IgD-negative memory B cell (primary cell): ENCODE results near the gene PLA2G2C. TPM values are rescaled to one million over a fixed set of nuclear protein-coding genes. Genes with fewer than 3 reads are reported as not detected.
A peak's percentile ranks its signal among the peaks of the same experiment; 100 is the strongest.

ENCODE experiments used
- H3K27ac Mint-ChIP-seq, 3 donors: one replicate each; pipeline ENCODE4 v1.8.0; 2020 to 2022; ENCODE audit warnings: mild to moderate bottlenecking in 3 of 3, mixed read lengths in 3 of 3, moderate library complexity in 1 of 3
- H3K27me3 Mint-ChIP-seq: one replicate; pipeline ENCODE4 v1.8.0; 2021; ENCODE audit warnings: mixed read lengths
- H3K36me3 Mint-ChIP-seq: one replicate; pipeline ENCODE4 v1.8.0; 2020; ENCODE audit warnings: mild to moderate bottlenecking, mixed read lengths
- H3K4me1 Mint-ChIP-seq, 3 donors: one replicate each; pipeline ENCODE4 v1.8.0; 2020 to 2022; ENCODE audit warnings: mixed read lengths in 3 of 3, mild to moderate bottlenecking in 1 of 3
- H3K4me3 Mint-ChIP-seq, 4 donors: one replicate each; pipeline ENCODE4 v1.8.0; 2020 to 2022; ENCODE audit warnings: mild to moderate bottlenecking in 4 of 4, mixed read lengths in 4 of 4, moderate library complexity in 3 of 4
- H3K9me3 Mint-ChIP-seq, 3 donors: one replicate each; pipeline ENCODE4 v1.8.0; 2020 to 2021; ENCODE audit warnings: mixed read lengths in 3 of 3, mild to moderate bottlenecking in 1 of 3
- polyA plus RNA-seq: library from polyadenylated mRNA; unstranded; fragments of 300-500 nt; fragmentation: Illumina TruSeq; gene quantifications from one replicate; pipeline ENCODE4 v1.2.3, GENCODE V29; 2021

PLA2G2C gene
- polyA plus RNA-seq, 1 donor from 2014 or later: not detected

- Mint-ChIP-seq H3K27ac (peak overlapping the region in 1 of 3 donors; percentile 31), H3K4me3 (no peak overlapping the region), H3K27me3 (peaks cover 33% of the 10 kb centered on the region), H3K36me3 (peaks cover 2% of the 10 kb centered on the region), H3K9me3 (peaks cover 0 to 2% (median 0%) of the 10 kb centered on the region in 3 donors), H3K4me1 (peaks cover 13 to 18% (median 16%) of the 10 kb centered on the region in 3 donors)
These were observed 3.3 kb downstream of the PLA2G2C start for GRCh38 chr1:20183035-20183434.

GRCh38 chr1:20182415-20182814, 3.9 kb downstream of the PLA2G2C start:
- Mint-ChIP-seq H3K9me3 (peaks cover 0 to 2% (median 0%) of the 10 kb centered on the region in 3 donors), H3K4me3 (no peak overlapping the region), H3K27me3 (peaks cover 35% of the 10 kb centered on the region), H3K27ac (no peak overlapping the region), H3K4me1 (peaks cover 12 to 18% (median 16%) of the 10 kb centered on the region in 3 donors), H3K36me3 (peaks cover 2% of the 10 kb centered on the region)

GRCh38 chr1:20180844-20181207, 5.5 kb downstream of the PLA2G2C start:
- no peak overlapping the region for H3K4me3 Mint-ChIP-seq
- H3K9me3 Mint-ChIP-seq: peaks cover 0 to 2% (median 0%) of the 10 kb centered on the region in 3 donors
- peaks cover 27% of the 10 kb centered on the region for H3K27me3 Mint-ChIP-seq
- peaks cover 6 to 14% (median 6%) of the 10 kb centered on the region in 3 donors for H3K4me1 Mint-ChIP-seq
- peaks cover 2% of the 10 kb centered on the region for H3K36me3 Mint-ChIP-seq
- H3K27ac Mint-ChIP-seq: no peak overlapping the region

- H3K9me3 Mint-ChIP-seq: peaks cover 0 to 2% (median 0%) of the 10 kb centered on the region in 3 donors
- H3K4me1 Mint-ChIP-seq: peaks cover 4 to 13% (median 4%) of the 10 kb centered on the region in 3 donors
- no peak overlapping the region for H3K27ac Mint-ChIP-seq
- H3K4me3 Mint-ChIP-seq: no peak overlapping the region
- peaks cover 2% of the 10 kb centered on the region for H3K36me3 Mint-ChIP-seq
- H3K27me3 Mint-ChIP-seq: peaks cover 24% of the 10 kb centered on the region
These were observed 6.0 kb downstream of the PLA2G2C start for GRCh38 chr1:20180129-20180843.

GRCh38 chr1:20179371-20180128, 6.8 kb downstream of the PLA2G2C start:
- Mint-ChIP-seq H3K4me3 (peak overlapping the region in 1 of 4 donors; percentile 52), H3K27ac (peak overlapping the region in 1 of 3 donors; percentile 77), H3K27me3 (peaks cover 20% of the 10 kb centered on the region), H3K9me3 (peaks cover 0 to 2% (median 0%) of the 10 kb centered on the region in 3 donors), H3K4me1 (peaks cover 0 to 10% (median 0%) of the 10 kb centered on the region in 3 donors), H3K36me3 (peaks cover 4% of the 10 kb centered on the region)

- H3K4me3 Mint-ChIP-seq: peak overlapping the region in 1 of 4 donors; percentile 52
- H3K36me3 Mint-ChIP-seq: peaks cover 4% of the 10 kb centered on the region
- peaks cover 12% of the 10 kb centered on the region for H3K27me3 Mint-ChIP-seq
- H3K27ac Mint-ChIP-seq: peak overlapping the region in 1 of 3 donors; percentile 77
- H3K9me3 Mint-ChIP-seq: peaks cover 0 to 2% (median 0%) of the 10 kb centered on the region in 3 donors
- H3K4me1 Mint-ChIP-seq: peaks cover 0 to 8% (median 0%) of the 10 kb centered on the region in 3 donors
These were observed 7.5 kb downstream of the PLA2G2C start for GRCh38 chr1:20178634-20179370.

- no peak overlapping the region for H3K27ac Mint-ChIP-seq
- H3K36me3 Mint-ChIP-seq: peaks cover 4% of the 10 kb centered on the region
- peaks cover 4 to 15% (median 10%) of the 10 kb centered on the region in 3 donors for H3K4me1 Mint-ChIP-seq
- H3K27me3 Mint-ChIP-seq: peaks cover 6% of the 10 kb centered on the region
- peaks cover 0 to 2% (median 0%) of the 10 kb centered on the region in 3 donors for H3K9me3 Mint-ChIP-seq
- no peak overlapping the region for H3K4me3 Mint-ChIP-seq
These were observed 11.2 kb downstream of the PLA2G2C start for GRCh38 chr1:20174937-20175666.

- peaks cover 3% of the 10 kb centered on the region for H3K27me3 Mint-ChIP-seq
- H3K4me1 Mint-ChIP-seq: peaks cover 4 to 14% (median 8%) of the 10 kb centered on the region in 3 donors
- peak overlapping the region; percentile 23 to 44 (median 35) for H3K27ac Mint-ChIP-seq
- no peaks in the 10 kb centered on the region for H3K9me3 Mint-ChIP-seq
- peaks cover 2% of the 10 kb centered on the region for H3K36me3 Mint-ChIP-seq
- peak overlapping the region in 2 of 4 donors; percentile 60 to 65 for H3K4me3 Mint-ChIP-seq
These were observed 14.2 kb downstream of the PLA2G2C start for GRCh38 chr1:20172033-20172590.

GRCh38 chr1:20169932-20170331, 16.4 kb downstream of the PLA2G2C start:
- H3K9me3 Mint-ChIP-seq: peaks cover 3 to 5% (median 3%) of the 10 kb centered on the region in 3 donors
- peaks cover 6% of the 10 kb centered on the region for H3K27me3 Mint-ChIP-seq
- peak overlapping the region in 1 of 4 donors; percentile 7 for H3K4me3 Mint-ChIP-seq
- no peak overlapping the region for H3K27ac Mint-ChIP-seq
- H3K36me3 Mint-ChIP-seq: peaks cover 2% of the 10 kb centered on the region
- H3K4me1 Mint-ChIP-seq: peaks cover 4 to 14% (median 9%) of the 10 kb centered on the region in 3 donors

- H3K4me3 Mint-ChIP-seq: no peak overlapping the region
- H3K36me3 Mint-ChIP-seq: peaks cover 2% of the 10 kb centered on the region
- H3K9me3 Mint-ChIP-seq: peaks cover 3 to 8% (median 5%) of the 10 kb centered on the region in 3 donors
- H3K27me3 Mint-ChIP-seq: peaks cover 6% of the 10 kb centered on the region
- H3K4me1 Mint-ChIP-seq: peaks cover 4 to 14% (median 8%) of the 10 kb centered on the region in 3 donors
- H3K27ac Mint-ChIP-seq: peak overlapping the region in 2 of 3 donors; percentile 20 to 33
These were observed 17.5 kb downstream of the PLA2G2C start for GRCh38 chr1:20168564-20169491.

GRCh38 chr1:20167126-20167525, 19.2 kb downstream of the PLA2G2C start:
- peaks cover 8% of the 10 kb centered on the region for H3K27me3 Mint-ChIP-seq
- H3K27ac Mint-ChIP-seq: no peak overlapping the region
- H3K36me3 Mint-ChIP-seq: peaks cover 2% of the 10 kb centered on the region

GRCh38 chr1:20166051-20166450, 20.3 kb downstream of the PLA2G2C start:
- Mint-ChIP-seq H3K36me3 (peaks cover 2% of the 10 kb centered on the region), H3K27me3 (peaks cover 8% of the 10 kb centered on the region), H3K9me3 (peaks cover 10 to 30% (median 19%) of the 10 kb centered on the region in 3 donors), H3K27ac (no peak overlapping the region), H3K4me1 (peaks cover 0 to 5% (median 1%) of the 10 kb centered on the region in 3 donors), H3K4me3 (no peak overlapping the region)

More at GRCh38 chr1:20167126-20167525, 19.2 kb downstream of the PLA2G2C start:
- Mint-ChIP-seq H3K4me3 (peak overlapping the region in 1 of 4 donors; percentile 29), H3K9me3 (peaks cover 7 to 22% (median 13%) of the 10 kb centered on the region in 3 donors), H3K4me1 (peaks cover 4 to 11% (median 6%) of the 10 kb centered on the region in 3 donors)

GRCh38 chr1:20165522-20165951, 20.8 kb downstream of the PLA2G2C start:
- H3K36me3 Mint-ChIP-seq: peaks cover 2% of the 10 kb centered on the region
- peaks cover 10 to 31% (median 21%) of the 10 kb centered on the region in 3 donors for H3K9me3 Mint-ChIP-seq

More at GRCh38 chr1:20165522-20165951, 20.8 kb downstream of the PLA2G2C start:
- Mint-ChIP-seq H3K4me1 (peaks cover 0 to 5% (median 1%) of the 10 kb centered on the region in 3 donors), H3K27ac (peak overlapping the region in 1 of 3 donors; percentile 4), H3K4me3 (no peak overlapping the region), H3K27me3 (peaks cover 8% of the 10 kb centered on the region)
